HAP-1 (cell line): ENCODE measurements around the gene IMP3.
"Not testable (repeated sequence)": the region's sequence is repeated elsewhere in the genome, so short reads cannot be mapped to it uniquely, and the experiment has no call there.

Experiments
- DNase-seq, 2 experiments: peaks; one replicate each; pipeline ENCODE4 v3.0.0-alpha.2; 2016 to 2020; ENCODE audit warnings: low spot score in 2 of 2
- H3K27me3 ChIP-seq: fragments of 250-450 bp; sonication (Bioruptor Pico); 2 replicates; pipeline ENCODE4 v1.5.1; 2020; ENCODE audit warnings: low read depth, mild to moderate bottlenecking, moderate library complexity
- H3K36me3 ChIP-seq: fragments of 250-450 bp; sonication (Bioruptor Pico); replicated peaks from 2 replicates; pipeline ENCODE4 v1.5.1; 2020; ENCODE audit warnings: mild to moderate bottlenecking
- H3K4me1 ChIP-seq: fragments of 250-450 bp; sonication (Bioruptor Pico); 2 replicates; pipeline ENCODE4 v1.5.1; 2020; ENCODE audit warnings: mild to moderate bottlenecking
- H3K4me3 ChIP-seq: fragments of 250-450 bp; sonication (Bioruptor Pico); 2 replicates; pipeline ENCODE4 v1.5.1; 2020; ENCODE audit warnings: mild to moderate bottlenecking, moderate library complexity
- H3K9me3 ChIP-seq: fragments of 250-450 bp; sonication (Bioruptor Pico); 2 replicates; pipeline ENCODE4 v1.5.1; 2020; ENCODE audit warnings: mild to moderate bottlenecking, moderate library complexity
- in situ Hi-C: fragments of 300-500 bp; cut with MboI; formaldehyde crosslinking; loops from 3 replicates; pipeline ENCODE4 v1.14.3; 2020; ENCODE audit warnings: low sequenced_read_pairs, inconsistent platforms, mixed read lengths

IMP3 gene

GRCh38 chr15:75639709-75640482 is at the start of gene IMP3:
Gene IMP3 (minus strand): TSS chr15:75640224. CDS start chr15:75640168, 56 bp downstream.
- in situ Hi-C loops = no loop called here
- Histone ChIP-seq H3K27me3 (no peaks in the 10 kb centered on the region), H3K9me3 (no peaks in the 10 kb centered on the region), H3K4me3 (peak within 1 kb of the TSS; percentile 87), H3K4me1 (peaks cover 10% of the 10 kb centered on the region), H3K36me3 (peaks cover 19% of the 10 kb centered on the region)
- DNase-seq = peak; percentile 100

DNA sequence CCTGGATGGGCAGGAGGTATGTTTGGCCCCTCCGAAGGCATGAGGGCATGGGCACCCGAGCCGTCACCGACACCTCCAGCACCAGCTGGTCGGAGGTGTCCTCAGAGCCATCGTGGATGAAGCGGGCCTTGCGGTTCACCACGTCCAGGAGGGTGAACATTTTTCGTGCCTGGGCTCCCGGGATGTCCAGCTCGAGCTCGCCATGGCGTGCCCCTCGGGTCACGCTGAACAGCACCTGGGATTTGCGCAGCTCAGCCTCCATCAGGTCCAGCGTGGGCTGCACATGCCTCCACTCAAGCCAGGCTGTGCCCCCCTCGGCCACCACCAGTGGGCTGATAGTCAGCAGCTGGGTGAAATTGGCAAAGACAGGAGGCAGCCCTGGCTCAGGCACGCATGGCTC is 49.4 kb upstream of the IMP3 start:
- in situ Hi-C loops = loop anchor here (10.0 kb wide), 2 partner anchors 105 to 665 kb away; partner anchors contain the start of gene PPCDC
- H3K27me3 ChIP-seq, H3K4me1 ChIP-seq, H3K4me3 ChIP-seq, H3K36me3 ChIP-seq, H3K9me3 ChIP-seq, DNase-seq: not testable (repeated sequence)

- Histone ChIP-seq H3K9me3 (no peaks in the 10 kb centered on the region), H3K36me3 (no peaks in the 10 kb centered on the region), H3K27me3 (no peaks in the 10 kb centered on the region), H3K4me3 (no peak overlapping the region), H3K4me1 (no peaks in the 10 kb centered on the region)
- in situ Hi-C loops = loop anchor here (10.0 kb wide), 2 partner anchors 106 to 664 kb away; partner anchors contain the start of gene PPCDC
- DNase-seq = no peak
Measured at GRCh38 chr15:75688831-75689230, 48.8 kb upstream of the IMP3 start.

GRCh38 chr15:75688278-75688557 is 48.2 kb upstream of the IMP3 start:
- Histone ChIP-seq H3K9me3 (no peaks in the 10 kb centered on the region), H3K27me3 (no peaks in the 10 kb centered on the region), H3K4me3 (no peak overlapping the region), H3K4me1 (no peaks in the 10 kb centered on the region), H3K36me3 (no peaks in the 10 kb centered on the region)
- DNase-seq = no peak
- in situ Hi-C loops = loop anchor here (10.0 kb wide), 2 partner anchors 107 to 663 kb away; partner anchors contain the start of gene PPCDC

- in situ Hi-C loops = loop anchor here (10.0 kb wide), 2 partner anchors 107 to 663 kb away; partner anchors contain the start of gene PPCDC
- Histone ChIP-seq H3K4me3 (no peak overlapping the region), H3K36me3 (no peaks in the 10 kb centered on the region), H3K4me1 (no peaks in the 10 kb centered on the region), H3K9me3 (no peaks in the 10 kb centered on the region), H3K27me3 (no peaks in the 10 kb centered on the region)
- no peak for DNase-seq
Measured at GRCh38 chr15:75687486-75688277, 47.7 kb upstream of the IMP3 start.

GRCh38 chr15:75686212-75686642 is 46.2 kb upstream of the IMP3 start:
- in situ Hi-C loops = loop anchor here (10.0 kb wide), 2 partner anchors 109 to 661 kb away; partner anchors contain the start of gene PPCDC
- not testable (repeated sequence) for H3K36me3 ChIP-seq, H3K4me1 ChIP-seq, H3K27me3 ChIP-seq, H3K9me3 ChIP-seq, H3K4me3 ChIP-seq
- DNase-seq = peak; percentile 67 to 97

- no peak overlapping the region for H3K4me3 ChIP-seq
- in situ Hi-C loops = loop anchor here (10.0 kb wide), 2 partner anchors 110 to 660 kb away; partner anchors contain the start of gene PPCDC
- no peaks in the 10 kb centered on the region for H3K27me3 ChIP-seq
- no peaks in the 10 kb centered on the region for H3K4me1 ChIP-seq
- H3K9me3 ChIP-seq = no peaks in the 10 kb centered on the region
- no peak for DNase-seq
- no peaks in the 10 kb centered on the region for H3K36me3 ChIP-seq
Measured at GRCh38 chr15:75685195-75685594, 45.2 kb upstream of the IMP3 start.

DNA sequence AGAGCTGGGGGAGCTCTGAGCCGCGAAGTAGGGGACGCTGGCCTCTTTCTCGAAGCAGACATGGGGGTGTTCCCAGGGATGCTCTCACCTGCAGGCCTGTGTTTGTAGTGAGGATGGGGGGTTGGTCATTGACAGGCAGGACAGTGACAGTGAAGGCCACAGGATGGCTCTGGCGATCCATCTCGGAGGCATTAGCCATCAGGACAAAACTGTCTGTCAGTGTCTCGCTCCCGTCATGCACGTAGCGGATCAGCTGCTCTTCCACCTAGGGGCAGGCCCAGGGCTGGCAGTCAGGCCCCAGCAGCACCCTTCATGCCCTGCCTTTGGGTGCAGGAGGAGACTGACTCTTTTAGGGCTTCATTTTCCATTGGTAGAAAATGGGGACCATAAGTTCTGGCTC is 44.6 kb upstream of the IMP3 start:
- no peaks in the 10 kb centered on the region for H3K9me3 ChIP-seq
- H3K27me3 ChIP-seq = no peaks in the 10 kb centered on the region
- no peaks in the 10 kb centered on the region for H3K4me1 ChIP-seq
- no peaks in the 10 kb centered on the region for H3K36me3 ChIP-seq
- DNase-seq = no peak
- no peak overlapping the region for H3K4me3 ChIP-seq
- in situ Hi-C loops = loop anchor here (10.0 kb wide), 2 partner anchors 110 to 660 kb away; partner anchors contain the start of gene PPCDC

DNA sequence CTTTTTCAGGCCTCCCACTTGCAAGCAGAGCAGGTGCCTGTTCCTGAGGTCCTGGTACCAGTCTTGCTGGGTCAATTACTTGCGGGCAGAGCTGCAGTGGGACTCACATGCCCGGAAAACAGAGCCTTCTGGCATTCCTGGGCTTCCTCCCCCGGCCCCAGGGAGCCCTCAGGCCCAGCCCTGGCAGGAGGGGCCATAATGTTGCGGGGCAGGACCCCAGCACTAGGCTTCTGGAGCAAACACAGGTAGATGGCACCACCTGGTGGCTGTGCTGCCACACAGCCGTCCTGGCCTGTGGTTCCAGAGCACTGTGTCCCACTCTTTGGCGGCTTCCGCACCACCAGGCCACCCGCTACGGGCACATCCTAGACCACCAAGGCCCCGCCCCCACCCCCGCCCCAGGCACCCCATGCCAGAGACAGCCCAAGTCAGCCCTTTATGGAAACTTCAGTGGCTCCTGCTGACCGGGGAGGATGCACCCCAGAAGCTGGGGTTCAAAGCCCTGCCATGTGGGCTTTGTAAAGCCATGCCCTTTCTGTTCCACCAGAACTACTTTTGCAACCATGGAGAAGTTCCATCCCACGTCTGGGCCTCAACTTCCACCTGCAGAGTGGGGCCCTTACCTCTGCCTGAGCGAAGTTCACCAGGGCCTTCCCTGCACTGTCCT is 43.8 kb upstream of the IMP3 start:
- H3K36me3 ChIP-seq, H3K27me3 ChIP-seq, H3K4me3 ChIP-seq, H3K4me1 ChIP-seq, H3K9me3 ChIP-seq: not testable (repeated sequence)
- DNase-seq = peak; percentile 85 to 96
- in situ Hi-C loops = loop anchor here (10.0 kb wide), 2 partner anchors 111 to 659 kb away; partner anchors contain the start of gene PPCDC

GRCh38 chr15:75682181-75683135 is 42.4 kb upstream of the IMP3 start:
- in situ Hi-C loops = loop anchor here (10.0 kb wide), 2 partner anchors 112 to 658 kb away; partner anchors contain the start of gene PPCDC
- DNase-seq = no peak
- Histone ChIP-seq H3K27me3 (no peaks in the 10 kb centered on the region), H3K36me3 (no peaks in the 10 kb centered on the region), H3K4me3 (no peak overlapping the region), H3K9me3 (no peaks in the 10 kb centered on the region), H3K4me1 (no peaks in the 10 kb centered on the region)

GRCh38 chr15:75680007-75680789 is 40.2 kb upstream of the IMP3 start:
- no peaks in the 10 kb centered on the region for H3K27me3 ChIP-seq
- no peaks in the 10 kb centered on the region for H3K4me1 ChIP-seq
- H3K36me3 ChIP-seq = no peaks in the 10 kb centered on the region
- H3K4me3 ChIP-seq = no peak overlapping the region
- DNase-seq = no peak
- in situ Hi-C loops = loop anchor here (10.0 kb wide), 2 partner anchors 115 to 655 kb away; partner anchors contain the start of gene PPCDC
- no peaks in the 10 kb centered on the region for H3K9me3 ChIP-seq

- H3K4me1 ChIP-seq, DNase-seq, in situ Hi-C loops: not testable (repeated sequence)
Measured at GRCh38 chr15:75678324-75678690, 38.3 kb upstream of the IMP3 start.

More at GRCh38 chr15:75678324-75678690, 38.3 kb upstream of the IMP3 start:
- H3K4me3 ChIP-seq, H3K9me3 ChIP-seq, H3K27me3 ChIP-seq, H3K36me3 ChIP-seq: not testable (repeated sequence)
